LNCaP clone FGC (cell line): ENCODE data around the gene ABHD16B.
A peak's percentile ranks its signal among the peaks of the same experiment; 100 is the strongest.

Experiments used
- DNase-seq: peaks from one replicate; pipeline ENCODE4 v3.0.0-alpha.2; 2011; ENCODE audit warnings: low read depth
- H3K4me3 ChIP-seq: 2 replicates; pipeline ENCODE4 v1.5.1; 2011; ENCODE audit warnings: mild to moderate bottlenecking, low read depth, low read length, control low read depth
- TF ChIP-seq, protein P1 (sequence below): IDR thresholded peaks from 2 replicates; pipeline ENCODE4 v1.5.1; 2012; ENCODE audit warnings: mild to moderate bottlenecking; ENCODE audit not compliant: control insufficient read depth, insufficient read depth; ENCODE audit errors: extremely low read depth

ABHD16B gene

DNA sequence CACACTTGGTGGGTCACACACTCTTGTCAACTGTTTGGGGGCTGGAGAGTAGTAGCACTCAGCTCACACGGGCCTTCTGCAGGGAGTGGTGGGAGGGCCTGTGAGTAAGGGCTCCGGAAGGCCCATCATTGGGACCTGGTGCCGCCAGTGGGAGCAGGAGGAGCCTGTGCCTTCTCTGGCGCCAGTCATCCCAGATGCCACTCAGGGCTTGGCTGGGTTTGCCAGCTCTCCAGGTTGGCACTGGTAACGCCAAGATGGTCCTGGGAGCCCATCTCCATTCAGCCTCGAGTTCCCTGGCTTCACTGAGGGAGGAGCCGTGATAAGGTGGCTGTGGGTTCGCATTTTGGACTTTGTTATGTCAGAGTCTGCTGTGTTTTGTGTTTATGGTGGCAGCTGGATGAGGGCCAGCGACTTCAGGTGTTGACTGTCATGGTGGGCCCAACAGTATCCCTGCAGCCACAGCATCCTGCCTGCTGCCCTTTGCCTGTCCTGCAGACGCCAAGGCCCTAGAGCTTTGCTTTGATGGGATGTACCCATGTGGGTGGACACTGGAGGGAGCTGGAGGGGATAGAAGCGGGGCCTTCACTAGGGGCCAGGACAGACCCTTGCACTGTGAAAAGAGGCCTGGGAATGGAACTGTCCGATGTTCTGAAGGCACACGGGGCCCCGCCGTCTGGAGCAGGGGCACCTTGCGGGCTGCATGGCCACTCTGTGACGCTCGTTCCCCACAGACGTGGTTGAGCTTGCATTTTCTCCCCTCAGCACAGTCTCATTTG, 20.3 kb downstream of the ABHD16B start:
- TF ChIP-seq, protein P1, sequence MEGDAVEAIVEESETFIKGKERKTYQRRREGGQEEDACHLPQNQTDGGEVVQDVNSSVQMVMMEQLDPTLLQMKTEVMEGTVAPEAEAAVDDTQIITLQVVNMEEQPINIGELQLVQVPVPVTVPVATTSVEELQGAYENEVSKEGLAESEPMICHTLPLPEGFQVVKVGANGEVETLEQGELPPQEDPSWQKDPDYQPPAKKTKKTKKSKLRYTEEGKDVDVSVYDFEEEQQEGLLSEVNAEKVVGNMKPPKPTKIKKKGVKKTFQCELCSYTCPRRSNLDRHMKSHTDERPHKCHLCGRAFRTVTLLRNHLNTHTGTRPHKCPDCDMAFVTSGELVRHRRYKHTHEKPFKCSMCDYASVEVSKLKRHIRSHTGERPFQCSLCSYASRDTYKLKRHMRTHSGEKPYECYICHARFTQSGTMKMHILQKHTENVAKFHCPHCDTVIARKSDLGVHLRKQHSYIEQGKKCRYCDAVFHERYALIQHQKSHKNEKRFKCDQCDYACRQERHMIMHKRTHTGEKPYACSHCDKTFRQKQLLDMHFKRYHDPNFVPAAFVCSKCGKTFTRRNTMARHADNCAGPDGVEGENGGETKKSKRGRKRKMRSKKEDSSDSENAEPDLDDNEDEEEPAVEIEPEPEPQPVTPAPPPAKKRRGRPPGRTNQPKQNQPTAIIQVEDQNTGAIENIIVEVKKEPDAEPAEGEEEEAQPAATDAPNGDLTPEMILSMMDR = no peak
- DNase-seq = no peak

DNA sequence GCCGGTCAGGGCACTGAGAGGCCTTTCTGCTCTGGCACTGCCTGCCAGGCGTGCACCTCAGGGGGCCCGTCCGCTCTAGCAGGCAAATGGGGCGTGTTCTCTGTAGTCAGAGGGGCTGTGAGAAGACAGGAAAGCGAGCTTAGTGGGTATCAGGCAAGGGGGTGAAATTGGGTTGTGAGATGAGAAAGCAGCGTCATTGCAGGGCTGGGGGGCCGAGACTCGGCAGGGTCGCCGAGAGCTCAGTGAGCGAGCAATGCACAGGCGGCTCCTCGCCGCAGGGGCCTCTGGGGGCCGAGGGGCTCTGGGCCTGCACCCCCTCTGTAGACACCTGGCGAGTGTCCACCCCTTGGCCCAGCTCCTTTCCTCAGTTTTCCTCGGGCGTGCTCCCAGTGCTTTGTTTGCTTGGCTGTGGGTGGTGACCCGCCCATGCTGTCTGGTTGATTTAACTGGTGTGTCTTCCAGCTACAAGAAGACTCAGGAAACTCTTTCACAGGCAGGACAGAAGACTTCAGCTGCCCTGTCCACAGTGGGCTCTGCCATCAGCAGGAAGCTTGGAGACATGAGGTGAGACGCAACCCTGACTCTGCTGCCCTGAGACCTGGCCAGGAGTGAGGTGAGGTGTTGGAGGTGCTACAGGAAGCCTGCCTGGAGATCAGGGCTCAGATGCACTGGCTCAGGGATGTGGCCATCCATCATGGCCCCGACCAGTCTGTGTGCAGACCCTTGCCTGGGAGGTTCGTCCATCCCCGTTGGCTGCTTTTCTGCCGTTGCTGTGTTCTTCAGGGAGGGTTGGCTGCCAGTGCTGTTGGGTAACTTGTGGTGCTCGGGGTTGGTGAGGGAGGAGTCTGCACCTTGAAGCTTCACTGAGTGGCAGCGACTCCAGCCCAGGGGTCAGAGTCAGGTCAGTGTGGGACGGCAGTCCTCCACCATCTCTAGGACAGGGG, 21.2 kb downstream of the ABHD16B start:
- DNase-seq = no peak
- no peak overlapping the region for H3K4me3 ChIP-seq

More for the DNA sequence above, 20.3 kb downstream of the ABHD16B start:
- no peak overlapping the region for H3K4me3 ChIP-seq

DNA sequence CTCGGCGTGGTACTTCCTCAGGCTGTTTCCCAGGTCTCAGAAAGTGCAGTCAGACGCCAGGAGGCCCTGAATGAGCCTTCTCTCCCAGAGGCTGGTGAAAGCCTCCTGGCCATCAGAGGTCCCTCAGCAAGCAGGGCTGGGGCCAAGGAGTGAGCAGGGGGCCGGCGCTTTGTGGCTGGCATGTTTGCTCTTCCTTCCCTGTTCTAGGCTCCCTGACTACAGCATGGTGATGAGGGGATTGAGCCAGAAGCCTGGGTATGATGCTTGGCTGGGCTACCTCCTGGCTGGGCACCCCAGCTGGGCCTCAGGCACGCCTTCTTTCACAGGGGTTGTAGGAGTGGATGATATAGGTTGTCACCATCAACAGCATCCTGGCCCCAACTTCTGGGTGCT, 21.9 kb downstream of the ABHD16B start:
- H3K4me3 ChIP-seq = no peak overlapping the region
- DNase-seq = no peak
- TF ChIP-seq, protein P1 = no peak

More for the DNA sequence above, 21.2 kb downstream of the ABHD16B start:
- TF ChIP-seq, protein P1 = no peak

DNA sequence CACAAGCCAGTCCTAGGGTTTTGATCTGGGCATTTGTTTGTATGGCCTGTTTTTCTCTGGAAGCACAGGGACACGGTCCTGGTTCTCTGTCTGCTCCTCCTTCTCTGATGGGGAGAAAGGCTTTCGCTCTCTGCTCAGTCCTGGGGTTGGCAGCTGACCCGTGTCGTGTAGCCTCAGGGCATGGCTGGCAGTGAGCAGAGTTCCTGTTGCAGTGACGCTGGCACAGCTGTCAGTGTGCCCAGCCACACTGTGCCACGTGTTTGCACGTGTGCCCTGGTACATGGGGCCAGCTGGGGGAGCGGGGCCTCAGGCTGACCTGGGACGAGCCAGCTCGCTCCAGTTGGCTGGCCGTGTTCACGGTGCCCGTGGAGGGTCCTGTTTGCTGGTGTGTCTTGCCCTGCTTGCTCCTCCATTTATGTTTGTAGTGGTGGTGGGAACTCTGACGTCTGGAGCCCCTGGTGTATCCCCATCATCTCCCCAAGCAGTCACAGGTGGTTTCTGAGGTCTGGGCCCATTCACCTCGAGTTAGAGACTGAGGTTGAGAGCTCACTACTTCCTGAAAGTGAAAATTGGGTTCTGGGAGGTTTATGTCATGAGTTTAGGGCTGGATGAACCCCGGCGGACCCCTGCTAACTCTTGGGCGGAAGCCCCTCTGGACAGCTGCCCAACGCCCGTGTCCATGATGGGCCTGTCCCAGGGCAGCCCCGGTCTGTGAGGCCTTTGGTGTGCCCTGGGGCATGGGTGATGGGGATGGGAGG, 23.4 kb downstream of the ABHD16B start:
- DNase-seq = peak; percentile 88
- H3K4me3 ChIP-seq = no peak overlapping the region
- TF ChIP-seq, protein P1 = no peak

DNA sequence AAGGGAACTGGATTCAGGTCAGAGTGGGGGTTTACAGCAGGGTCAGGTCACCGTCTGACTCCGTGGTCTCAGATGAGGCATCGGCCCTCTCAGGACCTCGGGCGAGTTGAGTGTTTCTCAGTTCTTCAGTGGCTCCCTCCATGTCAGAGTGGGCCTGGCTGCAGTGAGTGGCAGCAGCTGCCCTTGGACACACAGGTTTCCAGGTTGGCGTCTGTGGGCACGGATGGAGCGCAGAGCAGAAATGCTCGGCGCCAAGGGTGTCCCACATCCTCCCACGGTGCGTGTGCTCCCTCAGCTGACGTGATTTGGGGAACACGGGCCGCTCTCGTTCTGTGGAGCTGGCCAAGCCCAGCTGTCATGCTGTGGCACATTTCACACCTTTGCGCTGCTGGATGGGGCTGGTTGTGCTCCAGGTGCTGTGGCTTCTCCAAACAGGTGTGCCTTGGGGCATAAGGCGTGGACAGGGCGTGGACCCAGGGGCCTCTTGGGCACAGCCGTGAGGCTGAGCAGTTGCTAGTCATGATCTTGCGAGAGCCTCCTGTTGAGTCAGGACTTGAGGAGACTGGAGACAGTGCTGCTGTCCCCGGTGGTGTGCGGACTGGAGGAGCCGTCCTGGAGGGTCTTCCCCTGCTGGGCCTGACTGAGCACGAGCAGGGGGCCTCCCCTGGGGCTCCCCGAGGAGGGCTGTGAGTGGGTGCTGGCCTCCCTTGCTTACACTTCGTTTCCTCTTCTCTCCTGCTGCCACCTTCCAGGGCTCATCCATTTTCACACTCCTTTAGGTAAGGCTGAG, 24.2 kb downstream of the ABHD16B start:
- TF ChIP-seq, protein P1 = no peak
- H3K4me3 ChIP-seq = no peak overlapping the region
- DNase-seq = no peak

DNA sequence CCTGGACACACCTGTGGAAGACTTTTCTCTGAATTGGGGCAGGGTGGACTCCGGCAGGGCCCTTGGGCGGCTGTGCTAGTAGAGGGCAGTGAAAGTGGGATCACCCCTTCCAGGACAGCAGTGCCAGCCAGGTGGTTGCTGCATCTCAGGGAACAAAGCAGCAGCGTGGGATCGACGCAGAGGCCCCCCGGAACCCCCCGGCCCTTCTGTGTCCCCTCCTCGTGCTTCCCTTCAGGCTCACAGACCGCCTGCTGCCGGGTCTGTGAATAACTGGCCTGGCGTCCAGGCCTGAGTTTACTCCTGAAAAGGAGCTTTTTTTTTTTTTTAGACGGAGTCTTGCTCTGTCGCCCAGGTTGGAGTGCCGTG, 24.7 kb downstream of the ABHD16B start:
- DNase-seq = no peak
- TF ChIP-seq, protein P1 = no peak
- no peak overlapping the region for H3K4me3 ChIP-seq
